Stimulated activated CD8-positive, alpha-beta memory T cell treated with anti-CD3 and anti-CD28 coated beads, Interleukin-12 subunit alpha, Interleukin-12 subunit beta, amount 100 ng/mL, for 24 hours (primary cell): Measurements from ENCODE around the gene APPBP2.

Experiments
- DNase-seq: peaks from one replicate; pipeline ENCODE4 v3.0.0-alpha.2; 2020; ENCODE audit errors: extremely low read depth

Gene APPBP2

GRCh38 chr17:60396412-60396811 is 129.6 kb downstream of the APPBP2 start:
- DNase-seq, result no peak

GRCh38 chr17:60395508-60396065 is 130.5 kb downstream of the APPBP2 start:
- DNase-seq, result no peak

GRCh38 chr17:60393840-60394723 is 132.0 kb downstream of the APPBP2 start:
- no peak for DNase-seq
